ENCODE data around the gene ATG16L2. TPM values are rescaled to one million over a fixed set of nuclear protein-coding genes. Genes with fewer than 3 reads are reported as not detected.

ATG16L2 gene
- total RNA-seq, 1 donor = 12.4 TPM

DNA sequence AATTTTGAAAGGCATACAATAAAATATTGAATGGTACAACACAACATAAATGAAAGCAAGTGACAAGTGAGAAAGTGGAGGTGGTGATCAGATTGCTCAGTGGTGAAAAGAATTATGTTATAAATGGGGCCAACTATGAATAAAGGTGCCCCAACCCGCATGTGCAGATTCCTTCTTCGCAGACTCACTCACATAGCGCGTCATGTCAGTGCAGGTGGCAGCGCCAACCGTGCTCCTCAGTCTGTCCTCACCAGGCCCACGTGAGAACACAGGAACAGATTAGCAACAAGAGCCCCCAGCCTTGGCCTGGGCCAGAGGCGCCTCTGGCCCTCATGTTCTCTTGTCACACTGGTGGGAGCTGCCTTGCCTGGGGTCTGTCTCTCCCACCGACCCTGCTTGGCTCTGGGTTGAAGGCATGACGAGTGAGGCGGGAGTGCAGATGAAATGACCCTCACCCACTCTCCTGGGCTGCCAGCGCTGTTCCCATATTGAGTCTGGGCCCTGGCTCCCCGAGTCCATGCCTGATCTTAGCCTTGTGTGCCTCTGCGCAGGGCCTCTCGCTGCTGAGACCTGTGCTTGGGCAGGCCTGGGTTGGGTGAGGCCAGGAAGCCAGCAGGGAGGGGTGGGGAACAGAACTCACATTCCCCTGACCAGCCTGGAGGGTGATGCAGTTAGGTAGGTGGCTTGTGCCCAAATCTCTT, 6.4 kb downstream of the ATG16L2 start:
- TF ChIP-seq, protein P1, sequence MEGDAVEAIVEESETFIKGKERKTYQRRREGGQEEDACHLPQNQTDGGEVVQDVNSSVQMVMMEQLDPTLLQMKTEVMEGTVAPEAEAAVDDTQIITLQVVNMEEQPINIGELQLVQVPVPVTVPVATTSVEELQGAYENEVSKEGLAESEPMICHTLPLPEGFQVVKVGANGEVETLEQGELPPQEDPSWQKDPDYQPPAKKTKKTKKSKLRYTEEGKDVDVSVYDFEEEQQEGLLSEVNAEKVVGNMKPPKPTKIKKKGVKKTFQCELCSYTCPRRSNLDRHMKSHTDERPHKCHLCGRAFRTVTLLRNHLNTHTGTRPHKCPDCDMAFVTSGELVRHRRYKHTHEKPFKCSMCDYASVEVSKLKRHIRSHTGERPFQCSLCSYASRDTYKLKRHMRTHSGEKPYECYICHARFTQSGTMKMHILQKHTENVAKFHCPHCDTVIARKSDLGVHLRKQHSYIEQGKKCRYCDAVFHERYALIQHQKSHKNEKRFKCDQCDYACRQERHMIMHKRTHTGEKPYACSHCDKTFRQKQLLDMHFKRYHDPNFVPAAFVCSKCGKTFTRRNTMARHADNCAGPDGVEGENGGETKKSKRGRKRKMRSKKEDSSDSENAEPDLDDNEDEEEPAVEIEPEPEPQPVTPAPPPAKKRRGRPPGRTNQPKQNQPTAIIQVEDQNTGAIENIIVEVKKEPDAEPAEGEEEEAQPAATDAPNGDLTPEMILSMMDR (IDR thresholded peaks at IDR 0.05; ENCODE audit: insufficient read depth, low read length) = no peak
- DNase-seq (ENCODE audit: low read depth) = no peak
- no peak overlapping the region for H3K4me3 ChIP-seq (ENCODE audit: low read depth, low read length)

DNA sequence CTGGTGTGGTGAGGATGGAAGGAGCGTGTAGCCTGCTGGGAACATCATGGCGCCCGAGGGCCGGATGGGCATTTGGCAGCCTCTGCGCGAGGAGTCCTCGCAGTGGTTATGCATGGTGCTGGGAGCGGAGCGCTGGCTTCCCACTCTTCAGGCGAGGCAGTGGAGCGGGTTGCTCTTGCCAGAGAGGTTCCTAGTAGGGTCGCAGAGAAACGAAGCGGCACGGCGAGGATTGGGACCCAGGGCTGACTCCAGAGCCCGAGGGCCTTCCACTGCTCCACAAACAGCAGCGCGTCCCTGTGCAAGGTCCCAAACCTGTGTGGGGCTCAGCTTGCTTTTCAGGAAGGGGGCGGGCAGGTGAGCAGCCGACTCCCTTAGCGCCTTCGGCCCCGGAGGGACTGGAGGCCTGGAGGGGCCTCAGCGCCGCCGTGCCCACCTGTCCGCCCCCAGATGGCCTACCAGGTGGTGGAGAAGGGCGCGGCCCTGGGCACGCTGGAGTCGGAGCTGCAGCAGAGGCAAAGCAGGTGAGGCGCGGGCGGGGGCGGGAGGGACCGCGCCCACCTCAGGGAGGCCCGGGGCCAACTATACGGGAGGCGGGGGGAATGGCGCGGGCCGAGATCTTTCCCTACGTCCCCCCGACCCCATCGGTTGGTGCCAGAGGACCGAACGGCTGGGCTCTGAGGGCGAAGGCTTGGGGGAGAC, 7.2 kb downstream of the ATG16L2 start:
- DNase-seq (ENCODE audit: low read depth) = no peak
- H3K4me3 ChIP-seq (ENCODE audit: low read depth, low read length) = peak overlapping the region; percentile 69
- TF ChIP-seq, protein P1 (IDR thresholded peaks at IDR 0.05; ENCODE audit: insufficient read depth, low read length) = no peak

DNA sequence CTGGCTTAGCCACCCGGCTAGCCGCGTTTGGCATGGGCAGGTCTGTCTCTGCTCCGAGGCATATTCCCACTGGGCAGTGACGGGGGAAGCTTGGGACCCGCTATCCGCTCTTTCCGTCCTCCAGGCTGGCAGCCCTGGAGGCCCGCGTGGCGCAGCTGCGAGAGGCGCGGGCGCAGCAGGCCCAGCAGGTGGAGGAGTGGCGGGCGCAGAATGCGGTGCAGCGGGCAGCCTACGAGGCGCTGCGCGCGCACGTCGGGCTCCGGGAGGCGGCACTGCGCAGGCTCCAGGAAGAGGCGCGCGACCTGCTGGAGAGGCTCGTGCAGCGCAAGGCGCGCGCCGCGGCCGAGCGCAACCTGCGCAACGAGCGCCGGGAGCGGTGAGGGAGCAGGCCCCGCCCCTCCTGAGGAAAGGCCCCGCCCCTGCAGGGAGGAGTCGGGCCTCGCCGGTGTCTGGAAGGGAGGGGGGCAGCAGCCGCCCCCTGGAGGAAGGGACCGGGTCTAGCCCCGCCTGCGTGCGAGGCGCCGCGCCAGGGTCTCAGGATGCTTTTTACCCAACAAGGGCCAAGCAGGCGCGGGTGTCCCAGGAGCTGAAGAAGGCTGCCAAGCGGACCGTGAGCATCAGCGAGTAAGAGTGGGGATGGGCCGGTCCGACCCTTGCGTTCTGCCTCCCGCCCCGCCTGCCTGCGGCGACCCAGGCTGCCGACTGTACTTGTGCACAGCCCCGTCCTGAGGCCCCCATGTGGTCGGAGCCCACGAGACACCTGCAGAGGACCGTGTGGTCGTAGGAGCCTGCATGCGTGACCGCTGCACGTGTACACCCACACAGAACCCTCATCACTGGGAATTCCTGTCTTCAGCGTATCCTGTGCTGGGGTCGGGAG, 7.9 kb downstream of the ATG16L2 start:
- TF ChIP-seq, protein P1 (IDR thresholded peaks at IDR 0.05; ENCODE audit: insufficient read depth, low read length) = no peak
- DNase-seq (ENCODE audit: low read depth) = peak; percentile 76
- H3K4me3 ChIP-seq (ENCODE audit: low read depth, low read length) = peak overlapping the region; percentile 69

DNA sequence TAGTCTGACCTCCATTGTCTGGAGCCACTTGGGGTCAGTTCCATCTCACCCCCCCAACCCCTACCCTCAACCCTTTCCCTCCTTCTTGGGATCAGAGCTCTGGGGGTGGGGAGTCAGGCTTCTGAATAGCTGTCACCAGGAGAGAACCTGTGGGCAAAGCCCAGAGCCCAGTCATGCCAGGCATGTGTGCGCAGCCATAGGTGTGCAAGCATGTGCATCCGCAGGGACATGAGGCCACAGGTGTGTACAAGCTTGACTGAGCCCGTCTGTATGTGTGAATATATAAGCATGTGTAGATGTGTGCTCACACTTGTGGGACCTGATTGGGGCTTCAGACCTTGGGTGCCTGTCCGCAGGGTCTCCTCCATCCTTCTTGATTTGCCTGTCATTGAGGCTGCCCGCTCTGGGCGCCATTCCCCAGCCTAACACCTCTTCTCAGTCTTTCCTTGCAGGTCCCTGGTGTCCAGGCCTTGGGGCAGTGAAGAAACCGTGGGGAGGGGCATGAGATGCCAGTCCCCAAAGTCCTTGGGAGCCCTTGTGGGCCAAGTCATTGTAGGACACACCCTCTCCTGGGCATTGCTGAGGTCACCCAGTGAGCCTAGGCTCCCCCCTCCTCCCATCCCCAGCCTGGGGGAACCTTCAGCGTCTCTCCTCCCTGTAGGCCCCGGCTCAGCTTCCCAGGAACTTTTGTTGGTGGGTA, 9.0 kb downstream of the ATG16L2 start:
- no peak overlapping the region for H3K4me3 ChIP-seq (ENCODE audit: low read depth, low read length)
- TF ChIP-seq, protein P1 (IDR thresholded peaks at IDR 0.05; ENCODE audit: insufficient read depth, low read length) = no peak
- no peak for DNase-seq (ENCODE audit: low read depth)

DNA sequence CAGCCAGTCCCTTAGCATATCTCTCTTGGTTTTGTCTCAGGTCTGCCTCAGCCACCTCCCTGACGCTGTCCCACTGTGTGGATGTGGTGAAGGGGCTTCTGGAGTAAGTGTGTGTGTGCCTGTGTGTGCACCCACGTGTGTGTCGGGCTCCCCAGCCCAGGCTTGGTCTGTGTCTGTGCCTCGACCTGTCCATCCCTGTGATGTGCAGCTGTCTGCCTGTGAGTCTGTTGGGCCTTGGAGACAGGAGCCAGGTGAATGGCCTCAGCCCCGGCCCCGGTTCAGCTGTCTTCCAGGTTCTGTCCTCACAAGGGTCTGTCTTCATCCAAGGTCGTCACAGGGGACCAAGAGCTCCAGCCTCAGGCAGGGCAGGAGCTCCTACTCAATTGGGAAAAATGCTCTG, 9.8 kb downstream of the ATG16L2 start:
- DNase-seq (ENCODE audit: low read depth) = no peak
- TF ChIP-seq, protein P1 (IDR thresholded peaks at IDR 0.05; ENCODE audit: insufficient read depth, low read length) = no peak
- no peak overlapping the region for H3K4me3 ChIP-seq (ENCODE audit: low read depth, low read length)

DNA sequence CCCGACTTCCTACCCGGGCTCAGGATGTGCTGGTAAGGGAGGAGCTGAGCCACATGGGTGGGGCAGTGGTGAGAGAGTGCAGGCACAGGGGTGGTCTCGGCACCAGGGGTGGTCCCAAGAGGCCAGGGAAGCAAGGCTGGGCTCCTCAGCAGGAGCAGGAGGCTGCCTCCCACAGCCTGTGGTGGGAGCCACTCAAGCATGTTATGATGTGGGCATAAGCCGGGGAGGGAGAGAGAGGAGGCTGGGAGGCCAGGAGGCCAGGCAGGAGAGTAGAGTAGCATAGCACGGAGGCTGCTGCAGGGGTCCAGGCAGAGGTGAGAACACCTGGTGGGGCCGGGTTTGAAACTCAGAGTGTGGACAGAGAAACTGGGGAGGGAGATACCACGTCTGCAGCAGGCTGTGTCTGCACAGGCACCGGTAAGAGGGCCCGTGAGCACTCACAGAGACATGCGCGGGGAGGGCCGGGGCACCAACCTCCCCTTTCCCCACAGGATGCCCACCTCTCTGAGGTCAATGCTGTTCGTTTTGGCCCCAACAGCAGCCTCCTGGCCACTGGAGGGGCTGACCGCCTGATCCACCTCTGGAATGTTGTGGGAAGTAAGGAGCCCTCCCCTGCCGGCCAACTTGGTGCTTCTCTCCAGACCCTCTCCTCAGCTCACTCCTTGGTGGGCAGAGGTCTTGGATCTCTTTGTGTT, 10.7 kb downstream of the ATG16L2 start:
- TF ChIP-seq, protein P1 (IDR thresholded peaks at IDR 0.05; ENCODE audit: insufficient read depth, low read length) = no peak
- no peak for DNase-seq (ENCODE audit: low read depth)
- no peak overlapping the region for H3K4me3 ChIP-seq (ENCODE audit: low read depth, low read length)
